OCI-LY3 (cell line): ENCODE data around the gene HIPK2.

Source experiments
- CTCF ChIP-seq: fragments of 200-600, 300-600 bp; sonication (generic); IDR thresholded peaks from 2 replicates; pipeline ENCODE4 v1.5.1; 2014; ENCODE audit warnings: antibody characterized with exemption, low read length, low read depth
- EZH2phosphoT487 ChIP-seq: fragments of 200-600 bp; shearing (Covaris generic); IDR thresholded peaks from 2 replicates; pipeline ENCODE4 v1.6.1; 2018; ENCODE audit warnings: antibody characterized with exemption, mixed run types, low read depth

GRCh38 chr7:139526578-139527544 is 250.9 kb downstream of the HIPK2 start:
- TF ChIP-seq CTCF, result no peak
- no peak for TF ChIP-seq EZH2phosphoT487
